Lung (tissue), 12 donors: ENCODE data around the gene NCOA1. TPM values are rescaled to one million over a fixed set of nuclear protein-coding genes. Genes with fewer than 3 reads are reported as not detected.

Source experiments
- ATAC-seq: fragments of 200-7000 bp; cut with Tn5 transposase; one replicate; pipeline ENCODE4 v1.9.1; 2020; ENCODE audit warnings: moderate number of reproducible peaks; ENCODE audit not compliant: insufficient read depth, low FRiP score
- DNase-seq, 3 donors: peaks; one replicate each; pipeline ENCODE4 v3.0.0-alpha.2; 2013 to 2017
- H3K27ac ChIP-seq, 2 donors: one replicate each; pipeline ENCODE4 v1.5.1; 2013; ENCODE audit warnings: mild to moderate bottlenecking in 2 of 2, moderate library complexity in 2 of 2, control low read depth in 1 of 2, inconsistent platforms in 1 of 2, low read depth in 1 of 2, low read length in 1 of 2
- H3K27me3 ChIP-seq, 3 donors: one replicate each; pipeline ENCODE4 v1.5.1; 2013; ENCODE audit warnings: low read length in 2 of 3; ENCODE audit not compliant: control insufficient read depth in 3 of 3, insufficient read depth in 3 of 3
- H3K36me3 ChIP-seq, 4 donors: one replicate each; pipeline ENCODE4 v1.5.1; 2013; ENCODE audit warnings: low read length in 4 of 4, mild to moderate bottlenecking in 1 of 4, moderate library complexity in 1 of 4; ENCODE audit not compliant: control insufficient read depth in 4 of 4, insufficient read depth in 4 of 4
- H3K4me1 ChIP-seq, 5 donors: one replicate each; pipeline ENCODE4 v1.5.1; 2013; ENCODE audit warnings: low read length in 5 of 5, mild to moderate bottlenecking in 2 of 5, moderate library complexity in 1 of 5; ENCODE audit not compliant: control insufficient read depth in 5 of 5, insufficient read depth in 5 of 5
- H3K4me3 ChIP-seq: one replicate; pipeline ENCODE4 v1.5.1; 2013; ENCODE audit warnings: mild to moderate bottlenecking, control low read depth, moderate library complexity
- H3K9ac ChIP-seq, 2 donors: one replicate each; pipeline ENCODE4 v1.5.1; 2013; ENCODE audit warnings: low read length in 2 of 2, control low read depth in 1 of 2; ENCODE audit not compliant: insufficient read depth in 1 of 2
- H3K9me3 ChIP-seq, 4 donors: one replicate each; pipeline ENCODE4 v1.5.1; 2013; ENCODE audit warnings: low read length in 3 of 4, mild to moderate bottlenecking in 1 of 4, moderate library complexity in 1 of 4; ENCODE audit not compliant: control insufficient read depth in 4 of 4, insufficient read depth in 3 of 4
- WGBS, 2 donors: extraction: QIAGEN DNeasy Blood & Tissue Kit; methylation state at CpG; one replicate each; pipeline ENCODE4 v1.1.7; 2013; 5-methylcytosine and 5-hydroxymethylcytosine counted together
- polyA plus RNA-seq, 2 donors: library from polyadenylated mRNA; stranded (reverse); fragments of 200-250 nt; gene quantifications; one replicate each; pipeline ENCODE4 v1.2.1, GENCODE V29; 2013
- total RNA-seq, 2 donors: library from RNA; depleted of rRNA in 1 of 2; stranded (reverse); fragments of >200 nt in 1 of 2; gene quantifications; one replicate each; pipeline ENCODE4 v1.2.1, GENCODE V29; 2014 to 2021
- TF ChIP-seq, protein P1 (sequence below): IDR thresholded peaks from 2 replicates; pipeline ENCODE4 v1.5.1; 2012; ENCODE audit warnings: mild to moderate bottlenecking; ENCODE audit errors: control extremely low read depth, extremely low read depth
- donor health status: control.
- donor health status: control.
- donor health status: Bipolar disorder and iron deficiency.
- donor health status: healthy.
- donor health status: DM: yes; HTN: yes; CAD: no.

NCOA1 gene
- total and polyA plus RNA-seq, 4 donors, result 8.3 to 123 (median 27.3) TPM

DNA sequence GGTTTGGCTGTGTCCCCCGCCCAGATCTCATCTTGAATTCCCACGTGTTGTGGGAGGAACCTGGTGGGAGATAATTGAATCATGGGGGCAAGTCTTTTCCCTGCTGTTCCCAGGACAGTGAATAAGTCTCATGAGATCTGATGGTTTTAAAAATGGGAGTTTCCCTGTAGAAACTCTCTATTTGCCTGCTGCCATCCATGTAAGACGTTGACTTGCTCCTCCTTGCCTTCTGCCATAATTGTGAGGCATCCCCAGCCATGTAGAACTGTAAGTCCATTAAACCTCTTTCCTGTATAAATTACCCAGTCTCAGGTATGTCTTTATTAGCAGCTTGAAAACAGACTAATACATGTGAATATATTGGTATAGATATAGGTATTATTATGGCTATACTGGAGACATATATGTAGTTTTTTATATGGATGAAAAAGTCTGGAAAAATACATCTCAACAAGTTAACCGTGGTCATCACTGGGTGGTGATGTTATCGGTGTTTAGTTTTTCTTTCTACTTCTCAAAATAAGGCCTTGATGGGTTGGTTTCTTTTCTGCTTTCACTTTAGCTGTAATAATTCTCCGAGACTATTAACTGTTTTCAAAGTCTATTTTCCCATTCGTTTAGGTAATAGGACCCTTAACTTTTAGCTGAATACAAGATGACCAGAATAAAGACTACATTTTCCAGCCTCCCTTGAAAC is 39.1 kb upstream of the NCOA1 start:
- Histone ChIP-seq H3K4me3 (no peak overlapping the region), H3K27me3 (no peaks in the 10 kb centered on the region), H3K27ac (no peak overlapping the region), H3K4me1 (peaks cover 0 to 24% (median 0%) of the 10 kb centered on the region in 5 donors), H3K36me3 (no peaks in the 10 kb centered on the region), H3K9ac (no peak overlapping the region), H3K9me3 (peaks cover 0 to 5% (median 4%) of the 10 kb centered on the region in 4 donors)
- TF ChIP-seq, protein P1, sequence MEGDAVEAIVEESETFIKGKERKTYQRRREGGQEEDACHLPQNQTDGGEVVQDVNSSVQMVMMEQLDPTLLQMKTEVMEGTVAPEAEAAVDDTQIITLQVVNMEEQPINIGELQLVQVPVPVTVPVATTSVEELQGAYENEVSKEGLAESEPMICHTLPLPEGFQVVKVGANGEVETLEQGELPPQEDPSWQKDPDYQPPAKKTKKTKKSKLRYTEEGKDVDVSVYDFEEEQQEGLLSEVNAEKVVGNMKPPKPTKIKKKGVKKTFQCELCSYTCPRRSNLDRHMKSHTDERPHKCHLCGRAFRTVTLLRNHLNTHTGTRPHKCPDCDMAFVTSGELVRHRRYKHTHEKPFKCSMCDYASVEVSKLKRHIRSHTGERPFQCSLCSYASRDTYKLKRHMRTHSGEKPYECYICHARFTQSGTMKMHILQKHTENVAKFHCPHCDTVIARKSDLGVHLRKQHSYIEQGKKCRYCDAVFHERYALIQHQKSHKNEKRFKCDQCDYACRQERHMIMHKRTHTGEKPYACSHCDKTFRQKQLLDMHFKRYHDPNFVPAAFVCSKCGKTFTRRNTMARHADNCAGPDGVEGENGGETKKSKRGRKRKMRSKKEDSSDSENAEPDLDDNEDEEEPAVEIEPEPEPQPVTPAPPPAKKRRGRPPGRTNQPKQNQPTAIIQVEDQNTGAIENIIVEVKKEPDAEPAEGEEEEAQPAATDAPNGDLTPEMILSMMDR, result no peak
- DNase-seq (no peak), ATAC-seq (no peak)
- WGBS, 2 donors, result 75 to 80% methylated on average over 7 of the region's 7 CpGs

DNA sequence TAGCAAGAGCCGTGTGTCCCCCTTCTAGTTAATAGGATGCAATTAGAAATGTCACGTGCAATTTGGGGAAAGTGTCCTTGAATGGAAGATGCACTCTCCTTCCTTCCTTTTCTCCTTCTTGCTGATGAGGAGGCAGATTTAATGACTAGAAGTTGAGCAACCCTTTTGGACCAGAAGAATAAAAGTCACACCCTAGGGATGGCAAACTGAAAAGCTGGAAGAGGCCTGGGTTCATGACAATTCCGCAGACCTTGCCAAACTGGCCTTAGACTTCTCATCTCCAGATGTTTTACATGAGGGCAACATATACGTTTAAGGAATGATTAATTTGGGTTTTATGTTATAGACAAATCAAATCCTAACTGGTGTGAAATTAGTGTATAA is 38.6 kb upstream of the NCOA1 start:
- Histone ChIP-seq H3K27ac (no peak overlapping the region), H3K4me1 (peaks cover 0 to 24% (median 0%) of the 10 kb centered on the region in 5 donors), H3K27me3 (no peaks in the 10 kb centered on the region), H3K36me3 (no peaks in the 10 kb centered on the region), H3K4me3 (no peak overlapping the region), H3K9me3 (peaks cover 0 to 5% (median 4%) of the 10 kb centered on the region in 4 donors), H3K9ac (no peak overlapping the region)
- TF ChIP-seq, protein P1, result no peak
- WGBS, 2 donors, result 67 to 72% methylated on average over 4 of the region's 4 CpGs
- ATAC-seq (no peak), DNase-seq (peak in 2 of 3 donors; percentile 45 to 53)

DNA sequence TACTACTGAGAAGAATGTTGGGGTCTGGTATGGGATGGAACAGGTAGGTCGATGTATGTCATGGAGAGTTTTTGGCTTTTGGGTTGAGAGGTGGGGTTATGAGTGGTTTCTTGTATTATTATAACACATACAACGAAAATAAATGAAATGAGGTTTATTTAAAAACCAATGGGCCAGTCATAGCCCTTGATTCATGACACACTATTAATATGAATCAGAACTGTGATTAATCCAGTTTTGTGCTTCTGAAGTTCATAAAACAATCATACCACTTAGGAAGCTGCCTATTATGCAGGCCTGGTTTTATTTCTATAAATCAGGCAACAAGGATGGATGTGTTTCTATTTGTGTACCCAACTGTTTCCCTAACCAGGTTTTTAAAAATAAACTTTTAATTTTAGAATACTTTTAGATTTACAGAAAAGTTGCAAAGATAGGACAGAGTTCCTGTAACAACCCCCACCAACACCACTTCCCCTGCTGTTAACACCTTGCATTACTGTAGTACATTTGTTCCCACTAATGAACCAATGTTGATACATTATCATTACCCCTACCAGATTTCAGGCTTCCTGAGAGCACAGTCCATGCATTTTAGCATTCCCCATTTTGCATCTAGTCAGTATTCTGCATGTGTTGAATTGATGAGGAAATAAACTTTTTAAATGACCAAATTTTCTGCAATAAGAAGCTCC is 37.5 kb upstream of the NCOA1 start:
- H3K9ac ChIP-seq, result peak overlapping the region in 1 of 2 donors; percentile 73
- TF ChIP-seq, protein P1, result no peak

More for the DNA sequence above, 37.5 kb upstream of the NCOA1 start:
- H3K4me3 ChIP-seq, result no peak overlapping the region
- H3K27me3 ChIP-seq, result no peaks in the 10 kb centered on the region
- DNase-seq, result no peak
- 87 to 97% methylated on average over 2 of the region's 2 CpGs for WGBS, 2 donors
- H3K27ac ChIP-seq, result no peak overlapping the region
- peaks cover 0 to 5% (median 4%) of the 10 kb centered on the region in 4 donors for H3K9me3 ChIP-seq
- H3K4me1 ChIP-seq, result peaks cover 0 to 24% (median 0%) of the 10 kb centered on the region in 5 donors
- no peaks in the 10 kb centered on the region for H3K36me3 ChIP-seq
- no peak for ATAC-seq
